HG03066 (cell line): ENCODE results near the gene DNAJA2.

ENCODE experiments used
- ATAC-seq: cut with Tn5 transposase; IDR thresholded peaks from one replicate; pipeline ENCODE4 v1.9.1; 2021; ENCODE audit warnings: low read depth; ENCODE audit not compliant: unreplicated experiment

Gene DNAJA2

DNA sequence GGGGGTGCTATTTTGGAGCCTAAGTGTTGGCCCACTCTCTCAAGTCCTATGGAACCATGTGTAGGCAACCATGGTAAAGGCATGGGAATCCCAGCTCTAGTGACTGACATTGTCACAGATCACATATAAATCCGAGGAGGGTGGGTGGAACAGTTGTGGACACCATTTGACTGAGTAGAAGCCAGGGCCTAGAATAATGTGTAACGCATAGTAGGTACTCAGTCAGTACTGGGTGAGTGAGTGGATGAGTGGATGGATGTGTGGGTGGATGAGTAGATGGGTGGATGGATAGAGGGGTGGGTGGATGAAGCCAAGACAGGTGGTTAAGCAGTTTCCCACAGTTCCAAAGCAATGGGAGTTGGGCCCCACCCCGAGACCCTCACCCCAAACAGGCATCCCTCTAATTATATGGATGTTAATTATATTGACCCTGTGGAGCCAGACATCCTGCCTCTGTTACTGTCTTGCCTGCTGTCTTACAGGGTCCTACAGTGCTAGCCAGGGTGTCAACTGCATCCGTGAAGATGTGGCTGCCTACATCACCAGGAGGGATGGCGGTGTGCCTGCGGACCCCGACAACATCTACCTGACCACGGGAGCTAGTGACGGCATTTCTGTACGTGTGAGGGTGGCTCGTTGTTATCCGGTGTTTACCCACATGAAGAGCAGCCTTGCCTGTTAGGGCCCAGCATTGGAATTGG lies 67.0 kb downstream of the DNAJA2 start:
- ATAC-seq: no peak
